ENCODE measurements around the gene GHRHR.
A peak's percentile ranks its signal among the peaks of the same experiment; 100 is the strongest.

DNA sequence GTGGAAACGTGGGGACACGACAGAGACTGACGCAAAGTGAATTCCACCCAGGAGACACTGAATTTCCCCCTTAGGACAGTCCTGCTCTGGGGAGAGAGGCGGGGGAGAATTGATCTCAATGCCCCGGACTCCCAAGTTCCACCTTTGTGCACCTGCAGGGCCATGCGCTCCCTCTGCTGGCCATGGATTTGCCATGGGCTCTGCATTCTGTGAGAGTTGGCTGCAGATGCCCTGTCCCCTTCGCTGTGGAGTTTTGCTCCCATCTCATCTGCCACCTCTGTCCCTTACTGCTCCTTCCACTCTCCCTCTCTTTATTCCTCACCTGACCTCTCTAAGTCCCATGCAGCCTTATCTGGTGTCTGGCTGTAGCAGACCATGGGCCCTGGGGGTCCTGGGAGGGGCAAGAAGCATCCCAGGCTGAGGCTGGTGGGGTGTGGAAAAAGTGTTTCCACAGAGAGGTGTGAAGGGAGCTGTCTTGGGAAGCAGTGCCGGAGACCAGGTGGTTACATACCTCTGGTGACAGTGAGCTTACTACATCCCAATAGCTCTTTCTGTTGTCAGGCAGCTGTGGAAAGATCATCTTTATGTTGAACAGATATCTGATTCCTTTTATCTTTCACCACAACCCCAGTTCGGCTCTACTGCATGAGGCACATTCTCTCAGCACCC lies 14.3 kb downstream of the GHRHR start:
- TF ChIP-seq POLR2A (IDR thresholded peaks at IDR 0.05) = no peak
- TF ChIP-seq, protein P1, sequence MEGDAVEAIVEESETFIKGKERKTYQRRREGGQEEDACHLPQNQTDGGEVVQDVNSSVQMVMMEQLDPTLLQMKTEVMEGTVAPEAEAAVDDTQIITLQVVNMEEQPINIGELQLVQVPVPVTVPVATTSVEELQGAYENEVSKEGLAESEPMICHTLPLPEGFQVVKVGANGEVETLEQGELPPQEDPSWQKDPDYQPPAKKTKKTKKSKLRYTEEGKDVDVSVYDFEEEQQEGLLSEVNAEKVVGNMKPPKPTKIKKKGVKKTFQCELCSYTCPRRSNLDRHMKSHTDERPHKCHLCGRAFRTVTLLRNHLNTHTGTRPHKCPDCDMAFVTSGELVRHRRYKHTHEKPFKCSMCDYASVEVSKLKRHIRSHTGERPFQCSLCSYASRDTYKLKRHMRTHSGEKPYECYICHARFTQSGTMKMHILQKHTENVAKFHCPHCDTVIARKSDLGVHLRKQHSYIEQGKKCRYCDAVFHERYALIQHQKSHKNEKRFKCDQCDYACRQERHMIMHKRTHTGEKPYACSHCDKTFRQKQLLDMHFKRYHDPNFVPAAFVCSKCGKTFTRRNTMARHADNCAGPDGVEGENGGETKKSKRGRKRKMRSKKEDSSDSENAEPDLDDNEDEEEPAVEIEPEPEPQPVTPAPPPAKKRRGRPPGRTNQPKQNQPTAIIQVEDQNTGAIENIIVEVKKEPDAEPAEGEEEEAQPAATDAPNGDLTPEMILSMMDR (IDR thresholded peaks at IDR 0.05) = peak in 4 of 5 experiments; percentile 12 to 33 (median 24)
